ENCODE results near the gene PHC3.

DNA sequence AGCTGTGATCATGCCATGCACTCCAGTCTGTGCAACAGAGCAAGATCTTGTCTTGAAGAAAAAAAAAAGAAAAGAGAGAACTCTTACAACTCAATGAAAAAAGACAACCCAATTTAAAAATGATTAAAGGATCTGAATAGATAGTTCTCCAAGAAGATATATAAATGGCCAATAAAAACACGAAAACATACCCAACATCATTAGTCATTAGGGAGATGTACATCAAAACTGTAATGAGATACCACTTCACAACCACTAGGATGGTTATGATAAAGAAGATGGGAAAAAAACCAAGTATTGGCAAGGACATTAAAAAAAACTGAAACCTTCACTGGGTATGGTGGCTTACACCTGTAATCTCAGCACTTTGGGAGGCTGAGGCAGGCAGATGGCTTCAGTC lies 38.3 kb upstream of the PHC3 start:
- TF ChIP-seq POLR2A (IDR thresholded peaks at IDR 0.05) (no peak), POLR2AphosphoS5 (IDR thresholded peaks at IDR 0.05) (no peak), CTCF (IDR thresholded peaks at IDR 0.05) (no peak), EP300 (IDR thresholded peaks at IDR 0.05) (no peak)

Measured in gastroesophageal sphincter (tissue), 3 donors.